Measurements from ENCODE around the gene PGAP2.
"Not testable (repeated sequence)": the region's sequence is repeated elsewhere in the genome, so short reads cannot be mapped to it uniquely, and the experiment has no call there.

The PGAP2 gene

GRCh38 chr11:3807909-3808860 lies at the start of gene PGAP2:
TSS of gene PGAP2 (plus strand) at chr11:3808560. CDS start at chr11:3811260, 2,700 bp downstream.
- TF ChIP-seq, protein P1, sequence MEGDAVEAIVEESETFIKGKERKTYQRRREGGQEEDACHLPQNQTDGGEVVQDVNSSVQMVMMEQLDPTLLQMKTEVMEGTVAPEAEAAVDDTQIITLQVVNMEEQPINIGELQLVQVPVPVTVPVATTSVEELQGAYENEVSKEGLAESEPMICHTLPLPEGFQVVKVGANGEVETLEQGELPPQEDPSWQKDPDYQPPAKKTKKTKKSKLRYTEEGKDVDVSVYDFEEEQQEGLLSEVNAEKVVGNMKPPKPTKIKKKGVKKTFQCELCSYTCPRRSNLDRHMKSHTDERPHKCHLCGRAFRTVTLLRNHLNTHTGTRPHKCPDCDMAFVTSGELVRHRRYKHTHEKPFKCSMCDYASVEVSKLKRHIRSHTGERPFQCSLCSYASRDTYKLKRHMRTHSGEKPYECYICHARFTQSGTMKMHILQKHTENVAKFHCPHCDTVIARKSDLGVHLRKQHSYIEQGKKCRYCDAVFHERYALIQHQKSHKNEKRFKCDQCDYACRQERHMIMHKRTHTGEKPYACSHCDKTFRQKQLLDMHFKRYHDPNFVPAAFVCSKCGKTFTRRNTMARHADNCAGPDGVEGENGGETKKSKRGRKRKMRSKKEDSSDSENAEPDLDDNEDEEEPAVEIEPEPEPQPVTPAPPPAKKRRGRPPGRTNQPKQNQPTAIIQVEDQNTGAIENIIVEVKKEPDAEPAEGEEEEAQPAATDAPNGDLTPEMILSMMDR (IDR thresholded peaks at IDR 0.05; ENCODE audit: insufficient read depth, low read length, poor library complexity, severe bottlenecking), result peak; percentile 69
- no peak for TF ChIP-seq EZH2phosphoT487 (conservative IDR thresholded peaks at IDR 0.05; ENCODE audit: low read length)
- H3K9me2 ChIP-seq (replicated peaks; ENCODE audit: insufficient read depth, low read length), result no peaks in the 10 kb centered on the region
- H4K20me1 ChIP-seq (ENCODE audit: low read depth, low read length), result no peaks in the 10 kb centered on the region
- H2AFZ ChIP-seq (ENCODE audit: low read depth, low read length, severe bottlenecking), result peak within 1 kb of the TSS; percentile 96
- no peaks in the 10 kb centered on the region for H3K27me3 ChIP-seq (ENCODE audit: low read length)
- H3K9me3 ChIP-seq (ENCODE audit: insufficient read depth, low read length), result no peaks in the 10 kb centered on the region
- peak within 1 kb of the TSS; percentile 79 for H3K4me3 ChIP-seq (ENCODE audit: insufficient read depth, low read length, poor library complexity, severe bottlenecking)
- H3F3A ChIP-seq (ENCODE audit: insufficient read depth), result peaks cover 12% of the 10 kb centered on the region; the same call in 1 of the 2 replicates
- H3K79me2 ChIP-seq (ENCODE audit: insufficient read depth, low read length), result peaks cover 5% of the 10 kb centered on the region; the same call in 1 of the 2 replicates
- H3K9ac ChIP-seq (ENCODE audit: low read length), result peak within 1 kb of the TSS; percentile 78
- peak within 1 kb of the TSS; percentile 80 for H3K4me2 ChIP-seq (ENCODE audit: low read depth, low read length, poor library complexity, severe bottlenecking)
- H3K27ac ChIP-seq (ENCODE audit: low read depth, low read length), result peak within 1 kb of the TSS; percentile 41
- H3K36me3 ChIP-seq (ENCODE audit: low read length), result no peaks in the 10 kb centered on the region

DNA sequence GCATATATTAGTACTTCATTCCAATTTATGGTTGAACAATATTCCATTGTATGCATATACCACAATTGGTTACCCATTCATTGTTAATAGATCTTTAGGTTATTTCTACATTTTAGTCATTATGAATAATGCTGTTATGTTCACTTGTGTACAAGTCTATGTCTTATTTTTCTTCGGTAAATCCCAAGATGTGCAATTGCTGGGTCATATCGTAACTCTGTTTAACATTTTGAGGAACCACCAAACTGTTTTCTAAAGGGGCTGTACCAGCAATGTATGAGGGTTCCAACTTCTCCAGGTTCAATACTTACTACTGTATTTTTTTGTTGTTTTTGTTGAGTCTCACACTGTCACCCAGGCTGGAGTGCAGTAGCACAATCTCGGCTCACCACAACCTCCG lies 44.1 kb upstream of the PGAP2 start:
- Histone ChIP-seq H3K36me3 (ENCODE audit: low read length) (peaks cover 77% of the 10 kb centered on the region), H3K9me2 (replicated peaks; ENCODE audit: insufficient read depth, low read length) (no peaks in the 10 kb centered on the region), H3K79me2 (ENCODE audit: insufficient read depth, low read length) (no peaks in the 10 kb centered on the region), H3K9me3 (ENCODE audit: insufficient read depth, low read length) (no peaks in the 10 kb centered on the region), H2AFZ (ENCODE audit: low read depth, low read length, severe bottlenecking) (no peak overlapping the region), H3K27ac (ENCODE audit: low read depth, low read length) (no peak overlapping the region), H3K4me3 (ENCODE audit: insufficient read depth, low read length, poor library complexity, severe bottlenecking) (no peak overlapping the region), H3K27me3 (ENCODE audit: low read length) (no peaks in the 10 kb centered on the region), H3K4me2 (ENCODE audit: low read depth, low read length, poor library complexity, severe bottlenecking) (no peak overlapping the region), H3K9ac (ENCODE audit: low read length) (no peak overlapping the region), H4K20me1 (ENCODE audit: low read depth, low read length) (no peaks in the 10 kb centered on the region; the same call in 1 of the 2 replicates), H3F3A (ENCODE audit: insufficient read depth) (peaks cover 7% of the 10 kb centered on the region)
- no peak for TF ChIP-seq EZH2phosphoT487 (conservative IDR thresholded peaks at IDR 0.05; ENCODE audit: low read length)
- TF ChIP-seq, protein P1 (IDR thresholded peaks at IDR 0.05; ENCODE audit: insufficient read depth, low read length, poor library complexity, severe bottlenecking), result no peak

DNA sequence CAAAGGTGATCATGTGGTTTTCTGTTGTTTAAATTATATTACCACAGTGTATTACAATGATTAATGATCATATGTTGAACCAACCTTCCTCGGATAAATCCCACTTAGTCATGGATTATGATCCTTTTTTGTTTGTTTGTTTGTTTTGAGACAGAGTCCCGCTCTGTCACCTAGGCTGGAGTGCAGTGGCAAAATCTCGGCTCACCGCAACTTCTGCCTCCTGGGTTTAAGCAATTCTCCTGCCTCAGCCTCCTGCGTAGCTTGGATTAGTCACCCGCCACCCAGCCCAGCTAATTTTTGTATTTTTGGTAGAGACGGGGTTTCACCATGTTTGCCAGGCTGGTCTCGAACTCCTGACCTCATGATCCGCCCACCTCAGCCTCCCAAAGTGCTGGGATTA lies 41.5 kb upstream of the PGAP2 start:
- H3K9me2 ChIP-seq (replicated peaks; ENCODE audit: insufficient read depth, low read length); H3K4me2 ChIP-seq (ENCODE audit: low read depth, low read length, poor library complexity, severe bottlenecking): not testable (repeated sequence)

DNA sequence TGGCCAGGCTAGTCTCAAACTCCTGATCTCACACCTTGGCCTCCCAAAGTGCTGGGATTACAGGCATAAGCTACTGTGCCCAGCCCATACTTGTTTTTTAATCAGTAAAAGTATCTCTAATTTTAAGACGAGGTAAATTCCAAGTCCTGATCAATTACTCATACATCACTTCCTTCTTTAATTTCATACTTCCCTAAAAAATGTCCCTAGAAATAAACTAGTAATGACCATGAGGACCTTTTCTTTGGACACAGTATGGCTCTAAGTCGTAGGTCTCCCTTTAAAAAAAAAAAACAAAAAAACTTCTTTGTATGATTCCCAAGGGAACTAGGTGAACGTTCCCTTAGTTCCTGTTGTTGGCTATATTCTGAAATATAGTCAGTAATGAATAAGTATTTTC lies 40.8 kb upstream of the PGAP2 start:
- Histone ChIP-seq H3K9me2 (replicated peaks; ENCODE audit: insufficient read depth, low read length) (no peaks in the 10 kb centered on the region), H3K4me3 (ENCODE audit: insufficient read depth, low read length, poor library complexity, severe bottlenecking) (no peak overlapping the region), H3F3A (ENCODE audit: insufficient read depth) (peaks cover 7% of the 10 kb centered on the region), H3K9ac (ENCODE audit: low read length) (no peak overlapping the region), H3K27me3 (ENCODE audit: low read length) (no peaks in the 10 kb centered on the region), H3K36me3 (ENCODE audit: low read length) (peaks cover 77% of the 10 kb centered on the region), H4K20me1 (ENCODE audit: low read depth, low read length) (no peaks in the 10 kb centered on the region; the same call in 1 of the 2 replicates), H3K27ac (ENCODE audit: low read depth, low read length) (no peak overlapping the region), H3K79me2 (ENCODE audit: insufficient read depth, low read length) (no peaks in the 10 kb centered on the region), H3K4me2 (ENCODE audit: low read depth, low read length, poor library complexity, severe bottlenecking) (no peak overlapping the region), H3K9me3 (ENCODE audit: insufficient read depth, low read length) (no peaks in the 10 kb centered on the region), H2AFZ (ENCODE audit: low read depth, low read length, severe bottlenecking) (no peak overlapping the region)
- no peak for TF ChIP-seq EZH2phosphoT487 (conservative IDR thresholded peaks at IDR 0.05; ENCODE audit: low read length)
- TF ChIP-seq, protein P1 (IDR thresholded peaks at IDR 0.05; ENCODE audit: insufficient read depth, low read length, poor library complexity, severe bottlenecking), result no peak

More for the DNA sequence above, 41.5 kb upstream of the PGAP2 start:
- H4K20me1 ChIP-seq (ENCODE audit: low read depth, low read length); H3K9me3 ChIP-seq (ENCODE audit: insufficient read depth, low read length); H2AFZ ChIP-seq (ENCODE audit: low read depth, low read length, severe bottlenecking); H3K4me3 ChIP-seq (ENCODE audit: insufficient read depth, low read length, poor library complexity, severe bottlenecking); H3F3A ChIP-seq (ENCODE audit: insufficient read depth); H3K79me2 ChIP-seq (ENCODE audit: insufficient read depth, low read length); H3K27ac ChIP-seq (ENCODE audit: low read depth, low read length); H3K9ac ChIP-seq (ENCODE audit: low read length); H3K27me3 ChIP-seq (ENCODE audit: low read length): not testable (repeated sequence)
- H3K36me3 ChIP-seq (ENCODE audit: low read length), result peaks cover 74% of the 10 kb centered on the region
